ENCODE measurements around the gene TMEM181.

DNA sequence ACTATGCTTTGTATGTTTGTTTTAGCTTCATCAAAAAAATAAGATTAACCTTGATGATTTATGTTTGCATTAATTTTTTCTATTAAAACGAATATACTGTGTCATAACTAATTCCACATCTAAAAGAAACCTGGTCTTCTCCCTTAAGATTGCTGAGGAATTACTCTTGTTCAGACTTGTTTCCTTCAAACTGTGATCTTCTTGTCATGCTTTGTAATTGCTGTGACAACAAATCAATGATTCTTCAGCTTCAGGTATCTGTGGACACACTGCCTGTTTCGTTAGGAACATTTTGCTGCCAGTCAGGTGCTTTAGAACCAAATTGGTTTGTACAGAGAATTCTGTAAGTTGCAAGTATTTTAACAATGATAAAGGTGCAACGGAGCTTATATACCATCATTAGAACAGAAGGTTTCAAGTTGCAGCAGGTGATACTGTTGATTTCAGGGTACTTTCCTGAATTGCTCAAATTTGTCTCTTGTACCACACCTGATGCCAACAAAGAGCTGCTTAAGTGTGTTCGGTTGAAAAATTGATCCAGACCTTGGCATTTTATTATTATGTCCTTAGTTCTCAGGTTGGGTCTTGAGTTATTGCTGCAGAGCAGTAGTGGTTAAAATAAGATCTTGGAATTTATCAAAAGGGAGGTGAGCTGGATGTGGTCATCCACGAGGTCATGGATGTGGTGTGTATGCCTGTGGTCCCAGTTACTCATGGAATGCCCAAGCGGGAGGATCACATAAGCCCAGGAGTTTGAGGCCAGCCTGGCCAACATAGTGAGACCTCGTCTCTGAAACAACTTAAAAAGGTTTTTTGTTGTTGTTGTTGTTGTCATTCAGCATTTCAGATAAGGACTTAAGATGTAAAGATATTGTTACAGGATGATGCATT, 109.5 kb downstream of the TMEM181 start:
- no peak for TF ChIP-seq CTCF (IDR thresholded peaks at IDR 0.05)
- TF ChIP-seq SMC3 (IDR thresholded peaks at IDR 0.05; ENCODE audit: low read depth, low read length) = no peak
- no peak for TF ChIP-seq TCF12 (IDR thresholded peaks at IDR 0.05)
- TF ChIP-seq TAF1 (IDR thresholded peaks at IDR 0.05; ENCODE audit: borderline replicate concordance, low read depth, low read length) = no peak
- TF ChIP-seq FOXM1 (IDR thresholded peaks at IDR 0.05; ENCODE audit: low read depth) = no peak
- no peak for TF ChIP-seq EZH2phosphoT487 (IDR thresholded peaks at IDR 0.05; ENCODE audit: borderline replicate concordance, low read depth)
- no peak for TF ChIP-seq MXI1 (IDR thresholded peaks at IDR 0.05; ENCODE audit: low read depth, low read length)
- no peak for TF ChIP-seq RCOR1 (IDR thresholded peaks at IDR 0.05; ENCODE audit: low read length)
- TF ChIP-seq YY1 (IDR thresholded peaks at IDR 0.05; ENCODE audit: low read depth) = no peak
- no peak for TF ChIP-seq USF2 (IDR thresholded peaks at IDR 0.05; ENCODE audit: borderline replicate concordance, low read depth, low read length)
- no peak for TF ChIP-seq RAD21 (IDR thresholded peaks at IDR 0.05; ENCODE audit: low read length)
- TF ChIP-seq NFIC (IDR thresholded peaks at IDR 0.05; ENCODE audit: borderline replicate concordance) = no peak
